ENCODE data around the gene TESK2.

Gene TESK2

GRCh38 chr1:45407629-45408287, 83.2 kb downstream of the TESK2 start:
- TF ChIP-seq, protein P1, sequence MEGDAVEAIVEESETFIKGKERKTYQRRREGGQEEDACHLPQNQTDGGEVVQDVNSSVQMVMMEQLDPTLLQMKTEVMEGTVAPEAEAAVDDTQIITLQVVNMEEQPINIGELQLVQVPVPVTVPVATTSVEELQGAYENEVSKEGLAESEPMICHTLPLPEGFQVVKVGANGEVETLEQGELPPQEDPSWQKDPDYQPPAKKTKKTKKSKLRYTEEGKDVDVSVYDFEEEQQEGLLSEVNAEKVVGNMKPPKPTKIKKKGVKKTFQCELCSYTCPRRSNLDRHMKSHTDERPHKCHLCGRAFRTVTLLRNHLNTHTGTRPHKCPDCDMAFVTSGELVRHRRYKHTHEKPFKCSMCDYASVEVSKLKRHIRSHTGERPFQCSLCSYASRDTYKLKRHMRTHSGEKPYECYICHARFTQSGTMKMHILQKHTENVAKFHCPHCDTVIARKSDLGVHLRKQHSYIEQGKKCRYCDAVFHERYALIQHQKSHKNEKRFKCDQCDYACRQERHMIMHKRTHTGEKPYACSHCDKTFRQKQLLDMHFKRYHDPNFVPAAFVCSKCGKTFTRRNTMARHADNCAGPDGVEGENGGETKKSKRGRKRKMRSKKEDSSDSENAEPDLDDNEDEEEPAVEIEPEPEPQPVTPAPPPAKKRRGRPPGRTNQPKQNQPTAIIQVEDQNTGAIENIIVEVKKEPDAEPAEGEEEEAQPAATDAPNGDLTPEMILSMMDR (IDR thresholded peaks at IDR 0.05; ENCODE audit: insufficient read depth, low read length, poor library complexity, severe bottlenecking), result no peak
- H3K27me3 ChIP-seq (replicated peaks; ENCODE audit: control insufficient read depth, insufficient read depth, low read length), result no peaks in the 10 kb centered on the region
- no peaks in the 10 kb centered on the region for H3K36me3 ChIP-seq (ENCODE audit: control insufficient read depth, insufficient read depth, low read length)
- DNase-seq (ENCODE audit: extremely low read depth, insufficient read length), result no peak
- H3K4me3 ChIP-seq (replicated peaks; ENCODE audit: low read depth, low read length), result no peak overlapping the region

DNA sequence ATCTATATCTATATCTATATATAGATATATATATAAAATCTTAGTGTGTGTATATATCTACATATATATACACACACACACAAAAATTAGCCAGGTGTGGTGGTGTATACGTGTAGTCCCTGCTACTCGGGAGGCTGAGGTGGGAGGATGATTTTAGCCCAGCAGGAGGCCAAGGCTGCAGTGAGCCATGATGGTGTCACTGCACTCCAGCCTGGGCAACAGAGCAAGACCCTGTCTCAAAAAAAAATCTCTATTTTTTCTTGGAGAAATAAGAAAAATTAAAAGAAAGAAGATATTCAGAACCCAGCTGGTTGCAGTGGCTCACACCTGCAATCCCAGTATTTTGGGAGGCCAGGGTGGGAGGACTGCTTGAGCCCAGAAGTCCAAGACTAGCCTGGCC, 85.3 kb downstream of the TESK2 start:
- Histone ChIP-seq H3K4me3 (replicated peaks; ENCODE audit: low read depth, low read length) (no peak overlapping the region), H3K36me3 (ENCODE audit: control insufficient read depth, insufficient read depth, low read length) (no peaks in the 10 kb centered on the region), H3K27me3 (replicated peaks; ENCODE audit: control insufficient read depth, insufficient read depth, low read length) (no peaks in the 10 kb centered on the region)
- DNase-seq (ENCODE audit: extremely low read depth, insufficient read length), result no peak
- TF ChIP-seq, protein P1 (IDR thresholded peaks at IDR 0.05; ENCODE audit: insufficient read depth, low read length, poor library complexity, severe bottlenecking), result no peak

- H3K27me3 ChIP-seq (replicated peaks; ENCODE audit: control insufficient read depth, insufficient read depth, low read length), result no peaks in the 10 kb centered on the region
- TF ChIP-seq, protein P1 (IDR thresholded peaks at IDR 0.05; ENCODE audit: insufficient read depth, low read length, poor library complexity, severe bottlenecking), result no peak
- H3K36me3 ChIP-seq (ENCODE audit: control insufficient read depth, insufficient read depth, low read length), result no peaks in the 10 kb centered on the region
- no peak overlapping the region for H3K4me3 ChIP-seq (replicated peaks; ENCODE audit: low read depth, low read length)
- no peak for DNase-seq (ENCODE audit: extremely low read depth, insufficient read length)
Observed at GRCh38 chr1:45403718-45404117, 87.2 kb downstream of the TESK2 start.

DNA sequence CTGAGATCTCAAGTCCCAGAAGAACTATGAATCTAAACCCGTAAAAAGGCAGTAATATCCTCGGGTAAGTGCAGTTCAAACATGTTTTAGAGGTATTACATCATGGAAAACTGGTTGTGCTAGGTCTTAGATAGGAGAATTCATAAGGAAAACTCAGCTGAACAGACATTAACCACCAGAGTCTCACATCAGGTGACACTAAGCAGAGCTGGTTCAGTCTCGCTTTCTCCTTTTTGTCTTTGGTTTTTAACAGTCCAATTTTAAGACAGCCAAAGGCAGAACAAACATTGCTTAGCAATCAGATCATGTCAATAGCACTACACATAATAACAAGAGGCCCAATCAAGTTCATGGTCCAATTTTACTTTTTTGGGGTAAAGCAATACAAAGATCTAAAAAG, 87.7 kb downstream of the TESK2 start:
- TF ChIP-seq, protein P1 (IDR thresholded peaks at IDR 0.05; ENCODE audit: insufficient read depth, low read length, poor library complexity, severe bottlenecking), result no peak
- no peaks in the 10 kb centered on the region for H3K27me3 ChIP-seq (replicated peaks; ENCODE audit: control insufficient read depth, insufficient read depth, low read length)
- no peak for DNase-seq (ENCODE audit: extremely low read depth, insufficient read length)
- H3K4me3 ChIP-seq (replicated peaks; ENCODE audit: low read depth, low read length), result no peak overlapping the region
- H3K36me3 ChIP-seq (ENCODE audit: control insufficient read depth, insufficient read depth, low read length), result no peaks in the 10 kb centered on the region

GRCh38 chr1:45401524-45401923, 89.4 kb downstream of the TESK2 start:
- TF ChIP-seq, protein P1 (IDR thresholded peaks at IDR 0.05; ENCODE audit: insufficient read depth, low read length, poor library complexity, severe bottlenecking), result no peak
- no peaks in the 10 kb centered on the region for H3K27me3 ChIP-seq (replicated peaks; ENCODE audit: control insufficient read depth, insufficient read depth, low read length)
- H3K36me3 ChIP-seq (ENCODE audit: control insufficient read depth, insufficient read depth, low read length), result no peaks in the 10 kb centered on the region
- no peak for DNase-seq (ENCODE audit: extremely low read depth, insufficient read length)
- H3K4me3 ChIP-seq (replicated peaks; ENCODE audit: low read depth, low read length), result no peak overlapping the region

GRCh38 chr1:45400049-45400448, 90.9 kb downstream of the TESK2 start:
- no peak for DNase-seq (ENCODE audit: extremely low read depth, insufficient read length)
- no peaks in the 10 kb centered on the region for H3K36me3 ChIP-seq (ENCODE audit: control insufficient read depth, insufficient read depth, low read length)
- TF ChIP-seq, protein P1 (IDR thresholded peaks at IDR 0.05; ENCODE audit: insufficient read depth, low read length, poor library complexity, severe bottlenecking), result no peak
- H3K4me3 ChIP-seq (replicated peaks; ENCODE audit: low read depth, low read length), result no peak overlapping the region
- H3K27me3 ChIP-seq (replicated peaks; ENCODE audit: control insufficient read depth, insufficient read depth, low read length), result no peaks in the 10 kb centered on the region
